HCT116 (cell line): Measurements from ENCODE around the gene SCGB1A1. TPM values are rescaled to one million over a fixed set of nuclear protein-coding genes. Genes with fewer than 3 reads are reported as not detected.

ENCODE experiments used
- ATAC-seq: fragments of 200-7000 bp; cut with Tn5 transposase; 2 replicates; pipeline ENCODE4 v1.9.1; 2020; ENCODE audit warnings: mild to moderate bottlenecking, moderate library complexity
- BruUV-seq: library from RNA; stranded (reverse); fragments of 400-500 nt; replicated peaks from 2 replicates; lab custom pipeline; 2021; lab: Mats Ljungman, UMichigan
- CTCF ChIA-PET: fragments of 300-600 bp; sonication (Branson Sonifier 250); formaldehyde crosslinking; loops from one replicate; lab custom pipeline; 2021; ENCODE audit warnings: antibody characterized with exemption; lab: Charles Lee
- POLR2A ChIA-PET: fragments of 300-600, 350-600 bp; sonication (Branson Sonifier 250); formaldehyde crosslinking; loops from one replicate; lab custom pipeline; 2021; ENCODE audit warnings: antibody characterized with exemption; lab: Charles Lee
- RAD21 ChIA-PET, 2 experiments: fragments of 300-600 bp; sonication (Branson Sonifier 250); formaldehyde crosslinking; loops; one replicate each; lab custom pipeline; 2023; ENCODE audit warnings: low total read pairs in 2 of 2; ENCODE audit not compliant: uncharacterized antibody in 2 of 2, unreplicated experiment in 2 of 2, low non-redundant PET in 1 of 2; lab: Charles Lee
- DNase-seq: peaks from one replicate; pipeline ENCODE4 v3.0.0-alpha.2; 2010; ENCODE audit warnings: low read depth, low spot score
- H2AFZ ChIP-seq: fragments of 200-600 bp; shearing (Covaris generic), sonication (generic); 2 replicates; pipeline ENCODE4 v1.6.1; 2017; ENCODE audit warnings: low read depth, mixed run types, mixed read lengths, antibody characterized with exemption, low read length; ENCODE audit not compliant: poor library complexity, severe bottlenecking
- H3K27ac ChIP-seq: 2 replicates; pipeline ENCODE4 v1.5.1; 2012; ENCODE audit warnings: low read depth, low read length
- H3K27me3 ChIP-seq: fragments of 200-600 bp; sonication (generic); 2 replicates; pipeline ENCODE4 v1.6.1; 2016; ENCODE audit warnings: mixed run types, low read length, mixed read lengths; ENCODE audit not compliant: insufficient read depth
- H3K36me3 ChIP-seq, 2 experiments: fragments of 200-500 bp in 1 of 2; fragments of 200-600 bp in 1 of 2; sonication (Bioruptor generic) in 1 of 2; sonication (generic) in 1 of 2; 2 replicates each; pipeline versions ENCODE4 v1.5.1 to v1.6.1; 2014 to 2016; ENCODE audit warnings: low read length in 2 of 2, inconsistent platforms in 1 of 2, mixed read lengths in 1 of 2, mixed run types in 1 of 2; ENCODE audit not compliant: insufficient read depth in 2 of 2, control insufficient read depth in 1 of 2
- H3K4me1 ChIP-seq, 2 experiments: fragments of 200-600 bp in 1 of 2; sonication (generic) in 1 of 2; 2 replicates each; pipeline versions ENCODE4 v1.5.1 to v1.6.1; 2012 to 2017; ENCODE audit warnings: low read length in 2 of 2, inconsistent platforms in 1 of 2, mild to moderate bottlenecking in 1 of 2, mixed read lengths in 1 of 2, mixed run types in 1 of 2, moderate library complexity in 1 of 2; ENCODE audit not compliant: insufficient read depth in 2 of 2, control insufficient read depth in 1 of 2
- H3K4me2 ChIP-seq: fragments of 200-600 bp; sonication (generic); 2 replicates; pipeline ENCODE4 v1.6.1; 2017; ENCODE audit warnings: mixed run types, low read length, mixed read lengths
- H3K4me3 ChIP-seq, 2 experiments: fragments of 200-600 bp in 1 of 2; sonication (generic) in 1 of 2; replicated peaks in 1 of 2; 2 replicates each; pipeline ENCODE4 v1.5.1; 2011 to 2016; ENCODE audit warnings: low read length in 2 of 2, control low read depth in 1 of 2, low read depth in 1 of 2, mild to moderate bottlenecking in 1 of 2, mixed read lengths in 1 of 2, mixed run types in 1 of 2
- H3K79me2 ChIP-seq: fragments of 200-600 bp; sonication (generic); 2 replicates; pipeline ENCODE4 v1.6.1; 2017; ENCODE audit warnings: mild to moderate bottlenecking, mixed run types, low read length, moderate library complexity, mixed read lengths; ENCODE audit not compliant: insufficient read depth
- H3K9ac ChIP-seq: fragments of 200-600 bp; sonication (generic); 2 replicates; pipeline ENCODE4 v1.6.1; 2016; ENCODE audit warnings: low read length, mixed read lengths
- H3K9me2 ChIP-seq: fragments of 200-600 bp; sonication (generic), shearing (Covaris generic); 2 replicates; pipeline ENCODE4 v1.6.1; 2017; ENCODE audit warnings: mixed run types, mild to moderate bottlenecking, moderate library complexity; ENCODE audit not compliant: insufficient read depth
- H3K9me3 ChIP-seq, 2 experiments: fragments of 200-500 bp in 1 of 2; fragments of 200-600 bp in 1 of 2; sonication (Bioruptor generic) in 1 of 2; sonication (generic) in 1 of 2; 2 replicates each; pipeline ENCODE4 v1.6.1; 2014 to 2017; ENCODE audit warnings: low read length in 2 of 2, mixed read lengths in 2 of 2, inconsistent platforms in 1 of 2, low read depth in 1 of 2, mild to moderate bottlenecking in 1 of 2, mixed run types in 1 of 2, moderate library complexity in 1 of 2; ENCODE audit not compliant: control insufficient read depth in 1 of 2, insufficient read depth in 1 of 2
- H4K20me1 ChIP-seq: fragments of 200-600 bp; sonication (generic), shearing (Covaris generic); 2 replicates; pipeline ENCODE4 v1.6.1; 2017; ENCODE audit warnings: mixed run types, mild to moderate bottlenecking, moderate library complexity; ENCODE audit not compliant: insufficient read depth
- CBX3 ChIP-seq: IDR thresholded peaks from 2 replicates; pipeline ENCODE4 v1.6.1; 2012; ENCODE audit warnings: low read depth
- EZH2 ChIP-seq: fragments of 200-600 bp; sonication (generic); IDR thresholded peaks from 2 replicates; pipeline ENCODE4 v1.6.1; 2017; ENCODE audit warnings: antibody characterized with exemption, mixed run types
- FOSL1 ChIP-seq: IDR thresholded peaks from 2 replicates; pipeline ENCODE4 v1.6.1; 2012; ENCODE audit warnings: low read depth
- MAX ChIP-seq: IDR thresholded peaks from 2 replicates; pipeline ENCODE4 v1.6.1; 2012
- SIN3A ChIP-seq: IDR thresholded peaks from 2 replicates; pipeline ENCODE4 v1.6.1; 2012; ENCODE audit warnings: low read depth
- intact Hi-C: fragments of 100-400 bp; cut with micrococcal nuclease; formaldehyde crosslinking; loops from 2 replicates; pipeline ENCODE4 v1.10.0; 2022
- total RNA-seq: library from RNA; stranded (reverse); gene quantifications from one replicate; pipeline ENCODE4 v1.2.1, GENCODE V29; 2021; ENCODE audit not compliant: unreplicated experiment
- TF ChIP-seq, protein P1 (sequence below), 3 experiments: fragments of 200-600 bp in 1 of 3; sonication (generic) in 1 of 3; IDR thresholded peaks in 2 of 3; conservative IDR thresholded peaks in 1 of 3; 2 replicates each; pipeline ENCODE4 v1.5.1; 2012 to 2017; ENCODE audit warnings: low read depth in 2 of 3, low read length in 2 of 3, antibody characterized with exemption in 1 of 3, borderline replicate concordance in 1 of 3, control low read depth in 1 of 3, mild to moderate bottlenecking in 1 of 3, mixed read lengths in 1 of 3, mixed run types in 1 of 3, moderate library complexity in 1 of 3; ENCODE audit not compliant: insufficient read depth in 1 of 3

Gene SCGB1A1
- total RNA-seq, 1 experiment from 2014 or later: 2.0 TPM

DNA sequence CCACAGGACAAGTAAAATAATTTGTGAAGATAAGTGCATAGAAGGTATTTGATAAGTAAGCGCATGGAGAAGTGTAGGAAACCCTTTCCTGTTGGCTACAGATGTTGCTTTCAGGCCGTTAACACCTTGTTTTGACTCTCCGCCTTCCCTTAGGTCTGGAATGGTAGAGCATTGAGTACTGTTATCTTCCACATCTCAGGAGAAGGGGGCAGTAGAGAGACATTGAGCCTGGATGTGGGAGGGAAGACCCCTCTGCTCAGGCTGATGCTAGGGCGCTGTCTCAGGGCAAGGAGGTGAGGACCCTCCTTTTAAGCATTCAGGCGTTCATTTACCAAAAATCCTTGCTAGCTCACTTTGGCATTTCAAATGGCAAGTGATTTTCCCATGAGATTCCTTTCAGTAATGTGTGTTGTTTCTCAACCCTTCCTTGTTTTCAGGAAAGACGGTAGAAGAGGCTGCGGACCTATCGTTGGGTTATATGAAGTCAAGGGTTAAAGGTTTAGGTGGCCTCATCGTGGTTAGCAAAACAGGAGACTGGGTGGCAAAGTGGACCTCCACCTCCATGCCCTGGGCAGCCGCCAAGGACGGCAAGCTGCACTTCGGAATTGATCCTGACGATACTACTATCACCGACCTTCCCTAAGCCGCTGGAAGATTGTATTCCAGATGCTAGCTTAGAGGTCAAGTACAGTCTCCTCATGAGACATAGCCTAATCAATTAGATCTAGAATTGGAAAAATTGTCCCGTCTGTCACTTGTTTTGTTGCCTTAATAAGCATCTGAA lies 27.0 kb upstream of the SCGB1A1 start:
- CTCF ChIA-PET: no interaction called here
- RAD21 ChIA-PET: interaction anchor here in 1 of 2 experiments (1.2 kb wide), 1 partner anchor 151 kb away, joined by 3 read pairs; no protein-coding TSS in a partner anchor
- Histone ChIP-seq H3K9ac (no peak overlapping the region), H3K27ac (no peak overlapping the region), H4K20me1 (no peaks in the 10 kb centered on the region), H3K79me2 (no peaks in the 10 kb centered on the region), H3K27me3 (no peaks in the 10 kb centered on the region), H3K4me1 (peaks cover 9 to 11% of the 10 kb centered on the region in 2 experiments; a peak in 3 of 4 replicates), H3K4me3 (no peak overlapping the region), H3K4me2 (no peak overlapping the region), H3K9me3 (no peaks in the 10 kb centered on the region), H3K9me2 (no peaks in the 10 kb centered on the region), H3K36me3 (no peaks in the 10 kb centered on the region), H2AFZ (no peak overlapping the region)
- TF ChIP-seq FOSL1 (no peak), MAX (no peak), CBX3 (no peak)
- TF ChIP-seq, protein P1, sequence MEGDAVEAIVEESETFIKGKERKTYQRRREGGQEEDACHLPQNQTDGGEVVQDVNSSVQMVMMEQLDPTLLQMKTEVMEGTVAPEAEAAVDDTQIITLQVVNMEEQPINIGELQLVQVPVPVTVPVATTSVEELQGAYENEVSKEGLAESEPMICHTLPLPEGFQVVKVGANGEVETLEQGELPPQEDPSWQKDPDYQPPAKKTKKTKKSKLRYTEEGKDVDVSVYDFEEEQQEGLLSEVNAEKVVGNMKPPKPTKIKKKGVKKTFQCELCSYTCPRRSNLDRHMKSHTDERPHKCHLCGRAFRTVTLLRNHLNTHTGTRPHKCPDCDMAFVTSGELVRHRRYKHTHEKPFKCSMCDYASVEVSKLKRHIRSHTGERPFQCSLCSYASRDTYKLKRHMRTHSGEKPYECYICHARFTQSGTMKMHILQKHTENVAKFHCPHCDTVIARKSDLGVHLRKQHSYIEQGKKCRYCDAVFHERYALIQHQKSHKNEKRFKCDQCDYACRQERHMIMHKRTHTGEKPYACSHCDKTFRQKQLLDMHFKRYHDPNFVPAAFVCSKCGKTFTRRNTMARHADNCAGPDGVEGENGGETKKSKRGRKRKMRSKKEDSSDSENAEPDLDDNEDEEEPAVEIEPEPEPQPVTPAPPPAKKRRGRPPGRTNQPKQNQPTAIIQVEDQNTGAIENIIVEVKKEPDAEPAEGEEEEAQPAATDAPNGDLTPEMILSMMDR (IDR thresholded peaks at IDR 0.05 in 2 of 3, conservative IDR thresholded peaks at IDR 0.05 in 1 of 3; ENCODE audit: borderline replicate concordance in 1 of 3, insufficient read depth in 1 of 3, low read depth in 2 of 3, low read length in 2 of 3): peak in 1 of 3 experiments; percentile 21; a peak in 1 of 6 replicates
- DNase-seq (no peak), ATAC-seq (no peak)
- intact Hi-C loops: no loop called here
- POLR2A ChIA-PET: no interaction called here
- BruUV-seq: no TSS peak

GRCh38 chr11:62392506-62392905 lies 26.3 kb upstream of the SCGB1A1 start:
- Histone ChIP-seq H3K9me2 (no peaks in the 10 kb centered on the region), H3K79me2 (no peaks in the 10 kb centered on the region), H3K4me3 (no peak overlapping the region), H2AFZ (no peak overlapping the region), H3K4me1 (peaks cover 9 to 11% of the 10 kb centered on the region in 2 experiments; a peak in 3 of 4 replicates), H3K9ac (no peak overlapping the region), H3K4me2 (no peak overlapping the region), H3K9me3 (no peaks in the 10 kb centered on the region), H4K20me1 (no peaks in the 10 kb centered on the region), H3K27me3 (no peaks in the 10 kb centered on the region)
- ChIA-PET POLR2A (no interaction called here), RAD21 (interaction anchor here in 1 of 2 experiments (1.2 kb wide), 1 partner anchor 151 kb away, joined by 3 read pairs; no protein-coding TSS in a partner anchor), CTCF (interaction anchor here (1.4 to 4.2 kb wide), 3 partner anchors 32 to 175 kb away, joined by 4 to 47 read pairs (median 6); no protein-coding TSS in a partner anchor)
- no TSS peak for BruUV-seq
- DNase-seq (no peak), ATAC-seq (no peak)
- intact Hi-C loops: no loop called here
- TF ChIP-seq SIN3A: no peak
- TF ChIP-seq EZH2: no peak
- TF ChIP-seq, all 23 proteins: peak for 0
- H3K27ac ChIP-seq: no peak overlapping the region
- H3K36me3 ChIP-seq: no peaks in the 10 kb centered on the region
